ENCODE results near the gene RNU1-4. TPM values are rescaled to one million over a fixed set of nuclear protein-coding genes. Genes with fewer than 3 reads are reported as not detected.
A peak's percentile ranks its signal among the peaks of the same experiment; 100 is the strongest.
"Not testable (repeated sequence)": the region's sequence is repeated elsewhere in the genome, so short reads cannot be mapped to it uniquely, and the experiment has no call there.

The RNU1-4 gene
- total RNA-seq, 1 experiment from 2014 or later = not detected

- DNase-seq (ENCODE audit: low spot score) = no peak
Measured at GRCh38 chr1:16724718-16725438, 15.4 kb upstream of the RNU1-4 start.

GRCh38 chr1:16725439-16726245, 14.7 kb upstream of the RNU1-4 start:
- in situ Hi-C loops (cut with HindIII; ENCODE audit: low sequenced_read_pairs); DNase-seq (ENCODE audit: low spot score): not testable (repeated sequence)

More at GRCh38 chr1:16724718-16725438, 15.4 kb upstream of the RNU1-4 start:
- in situ Hi-C loops (cut with HindIII; ENCODE audit: low sequenced_read_pairs) = no loop called here

GRCh38 chr1:16727190-16728111, 12.9 kb upstream of the RNU1-4 start:
- in situ Hi-C loops (cut with HindIII; ENCODE audit: low sequenced_read_pairs) = no loop called here
- peak; percentile 38 for DNase-seq (ENCODE audit: low spot score)

- DNase-seq (ENCODE audit: low spot score); in situ Hi-C loops (cut with HindIII; ENCODE audit: low sequenced_read_pairs): not testable (repeated sequence)
Measured at GRCh38 chr1:16728243-16728949, 11.9 kb upstream of the RNU1-4 start.

GRCh38 chr1:16732254-16732896, 7.9 kb upstream of the RNU1-4 start:
- DNase-seq (ENCODE audit: low spot score); in situ Hi-C loops (cut with HindIII; ENCODE audit: low sequenced_read_pairs): not testable (repeated sequence)

- DNase-seq (ENCODE audit: low spot score); in situ Hi-C loops (cut with HindIII; ENCODE audit: low sequenced_read_pairs): not testable (repeated sequence)
Measured at GRCh38 chr1:16741230-16741629, 914 bp downstream of the RNU1-4 start.

- in situ Hi-C loops (cut with HindIII; ENCODE audit: low sequenced_read_pairs) = not testable (repeated sequence)
Measured at GRCh38 chr1:16747660-16748059, 7.3 kb downstream of the RNU1-4 start.

GRCh38 chr1:16748710-16749109, 8.4 kb downstream of the RNU1-4 start:
- in situ Hi-C loops (cut with HindIII; ENCODE audit: low sequenced_read_pairs); DNase-seq (ENCODE audit: low spot score): not testable (repeated sequence)

More at GRCh38 chr1:16747660-16748059, 7.3 kb downstream of the RNU1-4 start:
- DNase-seq (ENCODE audit: low spot score) = not testable (repeated sequence)

GRCh38 chr1:16749910-16750888, 9.9 kb downstream of the RNU1-4 start:
- in situ Hi-C loops (cut with HindIII; ENCODE audit: low sequenced_read_pairs); DNase-seq (ENCODE audit: low spot score): not testable (repeated sequence)

- in situ Hi-C loops (cut with HindIII; ENCODE audit: low sequenced_read_pairs); DNase-seq (ENCODE audit: low spot score): not testable (repeated sequence)
Measured at GRCh38 chr1:16752770-16753169, 12.5 kb downstream of the RNU1-4 start.

- in situ Hi-C loops (cut with HindIII; ENCODE audit: low sequenced_read_pairs) = not testable (repeated sequence)
Measured at GRCh38 chr1:16755385-16755784, 15.1 kb downstream of the RNU1-4 start.

GRCh38 chr1:16755932-16756331, 15.6 kb downstream of the RNU1-4 start:
- in situ Hi-C loops (cut with HindIII; ENCODE audit: low sequenced_read_pairs); DNase-seq (ENCODE audit: low spot score): not testable (repeated sequence)

More at GRCh38 chr1:16755385-16755784, 15.1 kb downstream of the RNU1-4 start:
- not testable (repeated sequence) for DNase-seq (ENCODE audit: low spot score)

GRCh38 chr1:16757574-16757973, 17.3 kb downstream of the RNU1-4 start:
- DNase-seq (ENCODE audit: low spot score); in situ Hi-C loops (cut with HindIII; ENCODE audit: low sequenced_read_pairs): not testable (repeated sequence)

- DNase-seq (ENCODE audit: low spot score); in situ Hi-C loops (cut with HindIII; ENCODE audit: low sequenced_read_pairs): not testable (repeated sequence)
Measured at GRCh38 chr1:16758060-16758459, 17.7 kb downstream of the RNU1-4 start.

- in situ Hi-C loops (cut with HindIII; ENCODE audit: low sequenced_read_pairs); DNase-seq (ENCODE audit: low spot score): not testable (repeated sequence)
Measured at GRCh38 chr1:16759041-16759493, 18.8 kb downstream of the RNU1-4 start.

GRCh38 chr1:16759650-16760455, 19.5 kb downstream of the RNU1-4 start:
- DNase-seq (ENCODE audit: low spot score); in situ Hi-C loops (cut with HindIII; ENCODE audit: low sequenced_read_pairs): not testable (repeated sequence)
